RWPE1 (cell line): ENCODE measurements around the gene GRID1.

ENCODE experiments used
- CTCF ChIA-PET: fragments of 350-600 bp; sonication (Branson Sonifier 250); formaldehyde crosslinking; extraction: SDS; loops from one replicate; lab custom pipeline; 2021; lab: Yijun Ruan, JAX
- POLR2A ChIA-PET: fragments of 400-600 bp; formaldehyde crosslinking; extraction: SDS; loops from one replicate; lab custom pipeline; 2020; ENCODE audit warnings: antibody characterized with exemption; ENCODE audit not compliant: low non-redundant PET; lab: Yijun Ruan, JAX
- DNase-seq: peaks from one replicate; pipeline ENCODE4 v3.0.0; 2012; ENCODE audit warnings: low spot score
- H3K27ac ChIP-seq: fragments of 450-650 bp; 2 replicates; pipeline ENCODE4 v1.5.1; 2017
- CTCF ChIP-seq: fragments of 450-650 bp; conservative IDR thresholded peaks from 2 replicates; pipeline ENCODE4 v1.5.1; 2017; ENCODE audit warnings: low read depth, mild to moderate bottlenecking

The GRID1 gene

GRCh38 chr10:86375204-86375603 is 8.6 kb upstream of the GRID1 start:
- CTCF ChIA-PET: interaction anchor here (0.7 to 2.0 kb wide), 5 partner anchors 11 to 1835 kb away, joined by 3 to 10 read pairs (median 3); no protein-coding TSS in a partner anchor
- POLR2A ChIA-PET: no interaction called here
- no peak for DNase-seq
- H3K27ac ChIP-seq: no peak overlapping the region
- TF ChIP-seq CTCF: no peak

- no peak for DNase-seq
- TF ChIP-seq CTCF: no peak
- CTCF ChIA-PET: interaction anchor here (0.7 to 1.4 kb wide), 4 partner anchors 11 to 1834 kb away, joined by 3 to 4 read pairs (median 3); no protein-coding TSS in a partner anchor
- POLR2A ChIA-PET: no interaction called here
- H3K27ac ChIP-seq: no peak overlapping the region
These were observed 8.1 kb upstream of the GRID1 start for GRCh38 chr10:86374664-86375063.

GRCh38 chr10:86373828-86374227 is 7.2 kb upstream of the GRID1 start:
- no peak for DNase-seq
- H3K27ac ChIP-seq: no peak overlapping the region
- CTCF ChIA-PET: no interaction called here
- no peak for TF ChIP-seq CTCF
- POLR2A ChIA-PET: no interaction called here

GRCh38 chr10:86373251-86373650 is 6.7 kb upstream of the GRID1 start:
- DNase-seq: no peak
- ChIA-PET POLR2A (no interaction called here), CTCF (no interaction called here)
- TF ChIP-seq CTCF: no peak
- H3K27ac ChIP-seq: no peak overlapping the region

- ChIA-PET POLR2A (no interaction called here), CTCF (no interaction called here)
- TF ChIP-seq CTCF: no peak
- H3K27ac ChIP-seq: no peak overlapping the region
- DNase-seq: no peak
These were observed 6.2 kb upstream of the GRID1 start for GRCh38 chr10:86372784-86373239.

DNA sequence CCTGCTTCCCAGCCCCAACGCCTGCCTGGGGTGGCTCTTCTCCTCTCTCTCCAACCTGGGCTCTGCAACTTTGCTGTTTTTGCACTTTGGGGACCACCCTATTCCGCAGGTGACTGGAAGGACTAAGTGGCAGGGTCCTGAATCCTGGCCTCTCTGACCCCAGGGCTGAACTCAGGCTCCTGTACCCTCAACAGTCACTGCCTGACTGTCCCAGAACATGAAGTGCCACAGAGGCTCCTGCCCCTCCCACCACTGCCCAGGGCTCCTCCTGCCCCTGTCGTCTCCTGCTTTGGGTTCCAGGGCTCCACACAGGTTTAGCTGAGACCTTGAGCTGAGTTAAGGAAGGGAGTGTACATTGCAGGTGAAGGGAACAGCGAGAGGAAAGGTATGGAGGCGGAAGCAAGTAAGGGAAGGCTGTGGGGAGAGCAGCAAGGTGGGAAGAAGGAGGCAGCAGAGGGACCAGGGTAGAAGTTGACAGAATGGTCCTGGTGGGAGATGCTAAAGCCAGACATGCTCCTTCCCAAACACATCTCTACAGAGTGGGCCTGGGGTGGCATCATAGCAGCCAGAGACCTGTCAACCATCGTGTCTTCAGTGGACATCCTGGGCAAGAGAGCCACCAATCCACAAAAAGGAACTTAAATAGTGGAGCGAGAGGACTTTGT is 5.7 kb upstream of the GRID1 start:
- ChIA-PET POLR2A (no interaction called here), CTCF (interaction anchor here (0.6 kb wide), 1 partner anchor 50 kb away, joined by 3 read pairs; no protein-coding TSS in a partner anchor)
- no peak overlapping the region for H3K27ac ChIP-seq
- DNase-seq: no peak
- TF ChIP-seq CTCF: no peak
